Activated CD4-positive, CD25-positive, alpha-beta regulatory T cell (primary cell): Measurements from ENCODE around the gene WDR1.

Experiments used
- DNase-seq, 4 experiments: peaks; one replicate each; lab custom pipeline; 2025; lab: John Stamatoyannopoulos, UW

WDR1 gene

GRCh38 chr4:10069075-10069642 lies 47.4 kb downstream of the WDR1 start:
- no peak for DNase-seq

- DNase-seq: no peak
Measured at GRCh38 chr4:10066670-10067651, 49.6 kb downstream of the WDR1 start.

- DNase-seq: no peak
Measured at GRCh38 chr4:10066206-10066605, 50.4 kb downstream of the WDR1 start.

- no peak for DNase-seq
Measured at GRCh38 chr4:10063544-10064300, 52.9 kb downstream of the WDR1 start.

GRCh38 chr4:10061650-10062415 lies 54.8 kb downstream of the WDR1 start:
- DNase-seq: no peak

- no peak for DNase-seq
Measured at GRCh38 chr4:10058371-10058770, 58.2 kb downstream of the WDR1 start.

- DNase-seq: no peak
Measured at GRCh38 chr4:10057023-10057395, 59.6 kb downstream of the WDR1 start.

- DNase-seq: no peak
Measured at GRCh38 chr4:10056334-10057022, 60.1 kb downstream of the WDR1 start.

GRCh38 chr4:10055871-10056270 lies 60.7 kb downstream of the WDR1 start:
- no peak for DNase-seq

GRCh38 chr4:10054571-10055041 lies 62.0 kb downstream of the WDR1 start:
- no peak for DNase-seq

- DNase-seq: no peak
Measured at GRCh38 chr4:10053635-10054453, 62.8 kb downstream of the WDR1 start.

GRCh38 chr4:10051517-10052135 lies 65.0 kb downstream of the WDR1 start:
- DNase-seq: no peak

- no peak for DNase-seq
Measured at GRCh38 chr4:10050721-10051120, 65.9 kb downstream of the WDR1 start.

- DNase-seq: no peak
Measured at GRCh38 chr4:10050261-10050661, 66.3 kb downstream of the WDR1 start.

- DNase-seq: no peak
Measured at GRCh38 chr4:10048941-10049697, 67.5 kb downstream of the WDR1 start.

GRCh38 chr4:10047967-10048366 lies 68.6 kb downstream of the WDR1 start:
- DNase-seq: no peak

GRCh38 chr4:10046471-10046870 lies 70.1 kb downstream of the WDR1 start:
- DNase-seq: no peak

GRCh38 chr4:10045481-10045880 lies 71.1 kb downstream of the WDR1 start:
- DNase-seq: no peak

- no peak for DNase-seq
Measured at GRCh38 chr4:10041036-10041435, 75.6 kb downstream of the WDR1 start.
